DMS79 (cell line): ENCODE results near the gene MYO3B.
"Not testable (repeated sequence)": the region's sequence is repeated elsewhere in the genome, so short reads cannot be mapped to it uniquely, and the experiment has no call there.

Experiments
- DNase-seq: peaks from one replicate; lab custom pipeline; 2025; lab: John Stamatoyannopoulos, UW

MYO3B gene

DNA sequence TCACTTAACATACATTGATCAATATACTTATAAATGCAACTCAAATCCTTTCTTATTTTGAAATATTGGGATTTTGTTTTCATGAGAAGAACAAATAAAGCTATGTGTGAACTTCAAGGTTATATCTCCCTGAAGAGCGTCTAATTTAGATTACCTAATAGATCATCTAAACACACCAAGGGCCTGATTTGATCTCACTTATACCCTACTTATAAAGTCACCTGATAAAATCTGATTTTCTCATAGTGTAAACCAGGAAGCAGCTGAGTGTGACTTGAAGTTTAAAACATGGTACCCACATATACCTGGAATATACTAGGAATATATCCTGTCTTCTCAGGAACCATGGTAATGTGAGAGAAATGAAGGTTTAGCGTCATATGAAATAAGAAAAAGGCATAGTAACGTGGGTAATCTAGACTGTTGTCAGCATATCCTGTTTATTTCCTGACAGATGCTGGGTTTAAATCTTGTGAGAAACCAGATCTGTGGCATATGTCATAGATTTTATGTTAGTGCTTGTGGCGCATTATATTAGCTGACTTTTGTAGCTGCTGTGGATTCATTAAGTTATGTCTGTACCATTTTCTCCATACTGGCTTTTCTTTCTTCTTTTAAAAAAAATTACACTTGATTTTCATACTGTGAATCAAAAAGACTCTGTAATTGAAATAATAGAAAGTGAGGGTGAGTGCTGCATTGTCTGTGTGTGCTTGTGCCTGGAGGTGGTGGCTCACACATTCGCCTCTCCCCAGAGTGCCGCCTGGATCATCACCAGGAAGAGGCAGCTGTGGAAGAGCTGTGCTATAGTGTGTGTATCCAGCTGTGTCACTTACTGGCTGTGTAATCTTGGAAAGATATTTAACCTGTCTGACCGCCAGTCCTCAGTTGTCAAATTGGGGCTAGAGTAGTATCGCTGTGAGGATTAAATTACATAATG is 164.0 kb downstream of the MYO3B start:
- no peak for DNase-seq

DNA sequence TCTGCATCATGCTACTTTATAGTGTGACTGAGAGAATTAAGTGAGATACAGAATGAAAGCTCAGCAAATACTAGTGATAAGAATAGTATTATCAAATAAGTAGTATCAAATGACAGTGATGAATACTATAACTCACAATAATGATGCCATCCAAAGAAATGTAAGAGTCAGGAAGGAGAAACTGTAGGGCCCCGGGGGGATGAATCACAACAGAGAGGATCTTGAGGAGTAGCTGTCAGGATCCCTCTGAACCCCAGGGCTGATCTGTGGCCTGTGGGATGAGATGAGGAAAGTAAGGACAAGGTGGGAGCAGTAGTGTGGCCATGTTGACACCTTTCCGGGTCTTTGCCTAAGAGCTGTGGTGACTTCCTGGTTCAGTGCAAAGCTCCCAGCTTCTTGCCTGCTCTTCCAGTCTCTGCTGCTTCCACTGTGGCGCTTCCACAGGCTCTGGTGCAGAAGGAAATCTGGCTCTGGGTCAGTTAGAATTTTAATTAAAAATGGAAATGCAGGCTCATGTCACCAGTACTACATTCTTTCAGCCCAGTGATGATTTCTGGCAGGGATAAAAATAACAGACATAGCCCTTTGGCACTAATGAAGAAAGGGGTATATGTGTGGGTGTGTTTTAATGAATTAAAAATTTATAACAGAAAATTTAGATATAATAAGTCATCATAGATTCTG is 166.9 kb downstream of the MYO3B start:
- DNase-seq = no peak

DNA sequence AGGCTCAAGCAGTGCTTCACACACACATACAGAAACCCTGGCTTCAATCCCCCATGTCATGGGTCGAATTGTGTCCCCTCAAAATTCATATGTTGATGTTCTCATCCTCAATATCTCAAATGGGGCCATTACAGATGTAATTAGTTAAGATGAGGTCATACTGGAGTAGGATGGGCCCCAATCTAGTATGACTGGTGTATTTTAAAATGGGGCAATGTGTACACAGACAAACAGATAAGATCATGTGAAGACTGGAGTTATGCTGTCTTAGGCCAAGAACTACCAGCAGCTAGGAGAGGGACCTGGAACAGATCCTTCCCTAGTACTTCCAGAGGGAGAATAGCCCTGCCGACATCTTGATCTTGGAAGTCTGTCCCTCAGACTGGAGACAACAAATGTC is 167.7 kb downstream of the MYO3B start:
- no peak for DNase-seq

DNA sequence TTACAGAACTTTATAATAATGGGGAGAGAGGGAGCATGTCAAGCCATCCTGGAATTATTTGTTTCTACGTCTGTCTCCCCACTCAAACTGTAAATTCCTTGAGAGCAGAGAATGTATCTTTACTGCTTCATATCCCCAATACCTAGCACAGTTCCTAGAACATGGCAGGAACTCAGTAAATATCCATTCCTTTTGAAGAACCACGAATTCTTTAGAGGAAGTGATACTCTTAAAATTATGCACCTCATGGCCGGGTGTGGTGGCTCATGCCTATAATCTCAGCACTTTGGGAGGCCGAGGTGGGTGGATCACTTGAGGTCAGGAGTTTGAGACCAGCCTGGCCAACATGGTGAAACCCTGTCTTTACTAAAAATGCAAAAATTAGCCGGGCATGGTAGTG is 171.3 kb downstream of the MYO3B start:
- DNase-seq = not testable (repeated sequence)

DNA sequence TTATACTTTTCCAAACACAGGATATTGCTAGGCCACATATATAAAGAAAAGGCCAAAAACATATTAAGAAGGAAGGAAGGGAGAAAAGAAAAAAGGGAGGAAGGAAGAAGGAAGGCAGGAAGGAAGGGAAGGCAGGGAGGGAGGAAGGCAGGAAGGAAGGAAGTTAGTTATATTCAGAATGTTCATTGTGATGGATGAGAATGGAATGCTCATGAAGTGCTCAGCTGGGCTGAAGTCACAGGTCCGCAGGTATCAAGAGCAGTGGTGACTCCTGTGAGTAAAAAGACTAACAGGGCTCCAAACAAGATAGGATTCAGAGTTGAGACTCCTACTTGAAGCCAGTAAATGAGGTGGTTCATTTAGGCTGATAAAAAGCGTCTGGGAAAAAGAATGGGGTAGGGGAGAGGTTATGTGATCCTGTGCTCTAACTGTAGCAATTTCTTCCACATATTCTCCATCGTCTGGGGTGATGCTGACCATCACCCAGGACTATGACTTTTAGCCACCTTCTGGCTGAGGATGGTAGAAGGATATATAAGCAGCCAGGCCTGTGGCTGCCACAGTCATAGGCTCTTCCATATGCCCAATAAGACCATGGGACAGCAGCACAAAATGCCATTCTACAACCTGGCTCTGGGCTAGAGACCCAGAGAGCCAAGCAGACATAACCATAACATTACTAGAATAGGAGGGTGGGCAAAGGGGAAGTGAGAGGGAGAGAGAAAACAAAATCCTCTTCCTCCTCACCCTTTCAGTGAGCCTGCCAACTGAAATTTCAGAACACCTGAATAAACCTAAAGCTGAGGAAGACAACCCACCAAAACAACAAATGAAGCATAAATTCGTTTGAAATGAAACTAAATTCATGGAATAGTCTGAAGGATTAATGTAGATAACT is 173.2 kb downstream of the MYO3B start:
- DNase-seq = no peak

DNA sequence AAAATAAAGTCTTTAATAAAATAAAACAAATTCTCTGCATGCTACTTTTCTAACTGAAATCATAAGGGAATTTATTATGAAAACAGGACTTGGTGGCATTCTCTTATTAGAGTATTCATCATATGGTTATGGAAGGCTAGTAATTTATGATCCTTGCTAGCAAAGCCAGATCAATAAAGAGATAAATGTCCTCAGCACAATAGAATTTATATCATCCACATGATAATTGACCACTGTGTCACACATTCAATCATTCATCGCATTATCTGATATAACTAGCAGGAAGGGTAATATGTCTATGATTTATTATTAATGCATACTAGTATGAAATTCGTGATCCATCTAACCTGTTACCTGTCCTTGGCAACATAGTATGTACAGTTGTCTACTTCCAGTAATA is 175.8 kb downstream of the MYO3B start:
- no peak for DNase-seq

DNA sequence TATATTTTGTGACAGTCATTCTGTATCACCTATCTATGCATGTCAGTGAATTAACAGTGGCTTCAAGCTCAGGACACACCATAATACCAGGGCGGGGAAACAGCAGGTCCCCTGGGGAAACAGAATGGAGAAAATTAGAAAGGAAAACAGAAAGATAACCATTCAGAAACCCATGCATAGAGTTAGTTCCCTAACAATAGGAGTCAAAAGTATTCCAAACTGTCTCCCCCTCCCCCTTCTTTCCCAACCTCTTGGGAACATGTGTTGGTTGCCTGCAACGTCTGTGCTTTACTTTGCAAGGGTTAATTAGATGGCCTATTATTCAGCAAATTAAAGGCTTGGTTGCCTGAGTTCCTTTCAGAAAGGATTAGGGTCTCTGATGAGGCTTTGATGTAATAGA is 176.4 kb downstream of the MYO3B start:
- DNase-seq = no peak

DNA sequence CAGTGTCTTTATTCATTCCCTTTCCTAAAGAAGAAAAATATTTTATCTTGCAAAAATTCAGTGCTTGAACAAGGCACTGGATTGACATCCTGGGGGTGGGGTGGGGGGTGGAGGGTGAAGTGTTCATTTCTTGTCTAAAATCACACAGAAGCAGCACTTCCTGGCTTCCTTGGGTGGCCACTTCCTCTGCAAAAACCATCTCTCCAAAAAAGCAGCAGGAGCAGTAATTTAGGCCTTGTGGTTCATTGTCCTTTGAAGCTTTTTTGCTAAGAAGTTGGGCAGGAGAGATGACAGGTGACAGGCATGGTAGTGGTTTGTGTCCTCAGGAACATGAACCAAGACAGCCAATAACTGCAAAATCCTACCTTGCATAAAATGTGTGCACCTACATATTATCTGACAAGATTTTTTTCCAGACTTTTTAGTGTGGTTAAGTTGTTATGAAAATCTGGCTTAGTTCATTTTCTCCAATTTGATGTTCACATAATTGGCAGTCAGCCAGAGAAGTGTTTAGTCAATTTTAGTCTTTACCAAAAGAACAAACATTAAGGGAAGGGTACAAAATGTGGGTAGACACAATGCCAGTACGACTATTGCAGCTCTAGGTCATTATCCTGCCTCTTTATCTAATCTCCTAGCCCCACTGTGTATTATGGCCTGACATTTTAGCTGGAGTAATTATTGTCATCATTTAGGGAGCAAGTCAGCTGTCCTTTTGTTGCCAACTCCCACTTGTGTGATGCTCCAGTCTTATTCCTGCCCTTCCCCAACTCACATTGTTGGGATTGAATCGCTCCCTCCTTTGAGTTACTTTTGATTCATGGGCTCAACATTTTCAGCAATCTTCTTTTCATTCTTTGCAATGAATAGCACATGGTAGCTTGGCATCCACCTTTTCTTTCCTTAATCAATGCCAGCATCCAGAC is 177.2 kb downstream of the MYO3B start:
- DNase-seq = no peak

DNA sequence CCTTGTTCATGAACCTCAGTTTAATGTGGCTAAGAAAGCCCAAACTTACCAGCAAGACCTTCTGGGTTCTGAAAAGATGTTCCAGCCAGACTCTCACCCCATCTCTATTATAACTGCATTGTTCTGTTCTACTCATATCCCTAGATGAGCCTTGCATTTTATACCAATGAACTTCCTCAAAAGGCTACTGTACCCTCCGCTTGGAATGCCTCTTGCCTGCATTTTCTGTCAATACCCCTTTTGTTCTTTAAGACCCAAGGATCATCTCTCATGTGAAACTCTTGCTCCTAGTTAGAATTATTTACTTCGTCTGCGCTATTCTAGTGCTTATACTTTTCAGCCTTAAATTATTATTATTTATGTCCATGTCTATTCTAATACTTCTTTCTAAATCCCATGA is 181.5 kb downstream of the MYO3B start:
- no peak for DNase-seq

DNA sequence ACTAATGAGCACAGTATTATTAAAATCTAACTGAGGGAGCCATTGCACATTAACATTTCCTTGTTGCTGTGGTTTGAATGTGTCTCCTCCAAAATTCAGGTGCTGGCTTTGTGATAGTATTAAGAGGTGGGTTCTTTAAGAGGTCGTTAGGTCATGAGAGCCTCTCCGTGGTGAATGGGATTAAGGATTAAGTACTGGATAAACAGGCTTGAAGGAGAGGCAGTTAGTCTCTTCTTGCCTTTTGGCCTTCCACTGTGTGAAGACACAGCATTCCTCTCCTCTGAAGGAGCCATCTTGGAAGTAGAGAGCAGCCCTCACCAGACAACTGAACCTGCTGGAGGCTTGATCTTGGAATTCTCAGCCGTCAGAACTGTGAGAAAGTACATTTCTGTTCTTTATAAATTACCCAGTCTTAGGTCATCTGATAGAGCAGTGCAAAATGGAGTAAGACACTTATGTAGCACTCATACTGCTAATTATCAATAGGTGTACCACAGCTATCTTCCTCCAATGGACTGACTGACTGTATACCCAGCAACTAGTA is 182.7 kb downstream of the MYO3B start:
- no peak for DNase-seq

DNA sequence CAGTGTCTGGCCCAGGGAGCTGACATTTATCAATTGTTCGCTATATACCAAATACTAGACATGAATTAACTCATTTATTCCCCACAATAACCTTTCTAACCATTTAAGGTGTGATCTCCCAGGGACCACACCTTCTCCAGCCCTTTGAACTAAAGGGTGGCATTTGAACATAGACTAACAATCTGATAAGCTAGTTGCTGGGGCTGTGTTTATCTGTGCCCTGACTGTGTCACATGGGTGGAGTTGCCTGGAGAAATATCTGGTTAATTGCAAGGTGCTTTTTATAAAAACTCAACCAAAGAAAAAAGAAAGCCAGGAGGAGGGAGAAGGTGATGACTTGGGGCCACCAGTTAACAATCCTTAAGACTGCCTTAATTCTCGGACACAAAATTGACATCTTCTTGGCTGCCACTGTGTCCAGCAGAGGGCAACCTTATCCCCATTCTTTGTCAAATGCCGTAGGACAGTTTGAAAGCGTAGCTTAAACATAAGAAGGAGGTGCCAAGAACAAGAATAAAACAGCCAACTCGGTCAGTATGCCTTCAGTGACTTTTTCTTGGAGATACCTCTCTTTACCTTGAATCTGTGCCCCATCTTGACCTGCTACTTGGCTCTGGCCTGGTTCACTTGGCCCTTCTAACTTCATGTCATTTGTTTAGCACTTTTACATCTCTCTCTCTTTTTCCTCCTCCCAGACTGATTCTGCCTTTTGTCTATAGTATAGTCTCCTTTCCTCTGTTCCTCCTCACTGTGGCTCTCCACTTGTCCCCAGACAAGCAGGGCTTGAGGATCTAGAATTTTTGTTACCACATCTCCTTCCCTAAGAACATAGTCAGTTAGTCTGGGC is 183.4 kb downstream of the MYO3B start:
- no peak for DNase-seq

DNA sequence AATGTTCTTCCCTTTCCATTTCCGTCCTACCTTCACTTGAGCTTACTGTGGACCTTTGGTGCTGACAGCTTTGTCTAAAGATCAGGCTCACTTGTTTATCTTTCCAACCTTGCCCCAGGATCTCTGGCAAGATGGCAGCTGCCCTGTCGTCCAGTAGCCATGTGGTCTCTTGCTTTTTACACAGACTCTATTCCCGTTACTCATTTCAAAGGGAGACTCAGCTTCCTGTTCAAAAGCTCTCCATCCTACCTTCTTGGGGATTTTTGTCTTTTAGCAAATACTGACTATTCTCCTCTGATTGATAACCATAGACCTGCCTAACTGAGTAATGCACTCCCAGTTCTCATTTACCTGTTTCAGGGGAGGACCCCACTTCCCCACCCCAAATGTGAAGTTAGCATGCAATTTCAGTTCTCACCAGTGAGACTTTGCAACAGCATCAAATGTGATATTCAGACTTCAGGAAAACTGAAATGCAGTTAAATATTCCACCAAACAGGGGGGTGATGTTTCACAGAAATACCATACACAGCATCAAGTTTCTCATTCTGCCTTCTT is 184.4 kb downstream of the MYO3B start:
- no peak for DNase-seq

DNA sequence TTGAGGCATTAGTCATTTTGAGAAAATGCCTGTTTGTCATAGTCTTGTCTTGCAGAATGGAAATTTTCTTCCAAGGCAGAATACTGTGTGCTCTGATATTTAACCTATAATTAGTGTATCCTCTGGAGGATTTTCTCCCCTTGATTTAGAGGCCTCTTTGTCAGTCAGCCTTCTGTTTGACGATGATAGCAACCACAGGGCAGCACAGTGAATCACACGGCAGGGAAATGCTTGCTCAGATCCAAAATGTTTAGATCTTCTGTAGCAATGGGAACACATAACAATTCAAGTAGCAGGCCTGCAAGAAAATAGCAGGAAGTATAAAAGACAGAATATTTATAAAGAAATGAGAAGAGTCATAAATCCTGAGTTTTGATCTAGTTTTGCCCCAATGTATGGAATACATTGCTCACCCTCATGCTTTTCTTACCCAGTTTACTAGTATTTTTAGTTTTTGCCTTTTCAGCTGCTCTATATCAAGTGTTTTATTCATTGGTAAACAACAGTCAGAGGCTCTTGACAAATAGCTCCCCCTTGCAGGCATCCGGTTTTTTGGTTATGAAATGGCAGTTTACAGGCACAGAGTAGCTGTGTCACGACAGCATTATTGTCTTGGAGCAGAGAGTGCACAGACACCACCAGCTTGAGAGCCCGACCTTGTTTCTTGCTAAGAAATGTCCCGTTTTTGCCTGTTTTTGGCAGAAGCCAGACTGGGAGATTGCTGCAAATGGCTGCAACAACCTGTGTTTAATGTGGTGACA is 185.1 kb downstream of the MYO3B start:
- DNase-seq = no peak

DNA sequence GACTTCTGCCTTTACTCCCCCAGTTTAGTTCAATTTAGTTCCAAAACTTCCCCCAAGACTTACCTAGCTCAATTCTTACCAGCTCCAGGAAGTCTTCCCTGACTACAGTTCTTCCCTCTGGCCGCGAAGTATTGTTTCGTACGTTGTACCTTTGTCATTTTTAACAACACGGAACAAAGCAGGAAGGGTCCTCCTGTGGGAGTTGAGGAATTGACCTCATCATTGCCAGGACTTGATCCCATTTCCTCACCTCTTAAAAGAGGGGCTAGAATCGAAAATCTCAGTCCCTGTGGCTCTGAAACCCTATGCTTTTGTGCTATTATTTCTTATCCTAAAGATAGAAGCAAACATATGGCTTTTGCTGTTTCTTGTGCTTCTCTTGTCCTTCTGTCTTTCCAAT is 187.1 kb downstream of the MYO3B start:
- no peak for DNase-seq

DNA sequence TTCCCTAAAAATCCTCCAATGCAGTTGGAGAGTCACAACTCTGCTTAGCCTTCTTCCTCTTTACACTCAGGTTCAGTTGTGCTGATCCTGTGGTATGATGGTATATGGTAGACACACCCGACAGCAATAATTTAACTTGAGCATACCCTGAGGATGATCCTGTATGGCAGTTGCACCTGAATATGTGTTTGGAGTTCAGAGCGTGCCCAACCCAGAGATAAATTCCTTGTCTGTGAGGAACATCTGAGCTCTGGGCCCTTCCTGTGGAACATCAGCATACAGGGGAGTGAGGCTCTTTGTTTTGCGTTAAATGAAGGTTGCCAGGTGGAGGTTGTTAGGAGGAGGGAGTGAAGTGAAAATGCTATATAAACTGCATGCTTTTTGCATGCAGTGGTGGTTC is 187.7 kb downstream of the MYO3B start:
- DNase-seq = no peak

DNA sequence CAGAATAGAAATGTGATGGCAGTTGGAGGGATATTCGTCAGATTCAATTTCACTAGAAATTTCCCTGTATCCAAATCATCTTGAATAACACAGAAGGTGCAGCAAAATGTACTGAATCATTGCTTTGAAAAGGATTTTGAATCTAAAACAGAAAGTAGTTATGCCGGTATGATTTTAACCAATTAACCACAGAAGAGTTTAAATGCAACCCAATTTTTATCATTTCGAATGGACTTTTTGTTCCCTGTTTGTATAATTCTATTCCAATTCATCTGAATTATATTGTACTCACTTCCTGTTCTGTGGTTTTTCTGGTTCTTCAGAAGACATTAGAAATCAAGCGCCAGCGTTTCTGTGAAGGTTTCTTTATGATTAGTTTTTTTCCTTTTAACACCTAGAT is 190.4 kb downstream of the MYO3B start:
- DNase-seq = no peak

DNA sequence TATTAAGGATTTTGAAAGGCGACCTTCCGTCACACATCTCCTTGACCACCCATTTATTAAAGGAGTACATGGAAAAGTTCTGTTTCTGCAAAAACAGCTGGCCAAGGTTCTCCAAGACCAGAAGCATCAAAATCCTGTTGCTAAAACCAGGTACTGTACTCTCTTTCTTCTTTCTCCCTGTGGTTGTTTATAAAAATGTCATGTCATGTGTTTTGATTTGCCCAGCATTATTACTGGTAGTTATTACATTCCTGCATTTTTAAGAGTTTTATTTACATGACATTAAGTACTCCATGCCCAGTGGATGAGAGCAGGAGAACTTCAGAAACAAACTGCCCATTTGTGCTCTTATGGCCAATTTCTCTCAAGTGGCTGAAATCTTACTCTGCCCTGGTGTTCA is 191.3 kb downstream of the MYO3B start:
- DNase-seq = no peak

DNA sequence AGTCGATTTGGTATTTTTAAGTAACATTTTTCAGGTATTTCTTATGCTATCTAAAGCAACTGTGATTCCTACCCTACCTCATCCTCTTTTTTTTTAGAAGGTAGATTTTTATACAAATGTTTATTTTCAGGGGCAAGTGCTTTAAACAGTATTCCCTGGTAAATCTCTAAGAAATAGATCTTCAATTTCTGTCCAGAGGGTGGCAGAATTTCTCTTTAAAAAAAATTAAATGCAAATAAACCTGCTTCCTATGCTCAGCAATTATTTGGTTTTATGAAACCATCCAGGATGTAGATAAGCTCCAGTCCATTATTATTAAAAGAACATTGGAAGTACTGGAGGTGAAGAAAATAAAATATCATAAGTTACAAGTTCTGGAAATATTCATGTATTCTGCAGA is 191.9 kb downstream of the MYO3B start:
- peak; percentile 29 for DNase-seq
